WTC11 (cell line): ENCODE results near the gene VTI1B. TPM values are rescaled to one million over a fixed set of nuclear protein-coding genes. Genes with fewer than 3 reads are reported as not detected.

Experiments used
- ATAC-seq: fragments of 200-7000 bp; cut with Tn5 transposase; 2 replicates; pipeline ENCODE4 v1.10.0; 2021; ENCODE audit warnings: mild to moderate bottlenecking, moderate library complexity
- CTCF ChIA-PET: fragments of 300-600 bp; sonication (Branson Sonifier 250); formaldehyde crosslinking; loops from one replicate; lab custom pipeline; 2021; ENCODE audit warnings: antibody characterized with exemption; lab: Charles Lee
- POLR2A ChIA-PET: fragments of 350-600 bp; sonication (Branson Sonifier 250); formaldehyde crosslinking; loops from one replicate; lab custom pipeline; 2021; ENCODE audit warnings: antibody characterized with exemption; lab: Charles Lee
- DNase-seq: peaks from one replicate; pipeline ENCODE4 v3.0.0; 2021; ENCODE audit warnings: low spot score
- H3K27ac Mint-ChIP-seq: 2 replicates; pipeline ENCODE4 v1.8.0; 2021; ENCODE audit warnings: mixed read lengths
- H3K27me3 Mint-ChIP-seq: 2 replicates; pipeline ENCODE4 v1.8.0; 2021; ENCODE audit warnings: low read depth, mild to moderate bottlenecking, moderate library complexity, mixed read lengths
- H3K36me3 Mint-ChIP-seq: 2 replicates; pipeline ENCODE4 v1.8.0; 2021; ENCODE audit warnings: mixed read lengths
- H3K4me1 Mint-ChIP-seq: 2 replicates; pipeline ENCODE4 v1.8.0; 2022; ENCODE audit warnings: mixed read lengths
- H3K4me3 Mint-ChIP-seq: 2 replicates; pipeline ENCODE4 v1.8.0; 2021; ENCODE audit warnings: mild to moderate bottlenecking, moderate library complexity, mixed read lengths
- H3K9me3 Mint-ChIP-seq: 2 replicates; pipeline ENCODE4 v1.8.0; 2021; ENCODE audit warnings: mixed read lengths
- CREB1 ChIP-seq: sonication (generic); formaldehyde crosslinking; IDR thresholded peaks from 2 replicates; pipeline ENCODE4 v1.8.0; 2023; ENCODE audit warnings: mild to moderate bottlenecking, missing genetic modification reagents
- EMX1 ChIP-seq: fragments of 250-450 bp; sonication (Bioruptor Pico); IDR thresholded peaks from 2 replicates; pipeline ENCODE4 v1.8.0; 2021; ENCODE audit warnings: mild to moderate bottlenecking
- FOXJ3 ChIP-seq: sonication (generic); formaldehyde crosslinking; IDR thresholded peaks from 2 replicates; pipeline ENCODE4 v1.9.0; 2021; ENCODE audit warnings: missing genetic modification reagents, mild to moderate bottlenecking, borderline replicate concordance
- FOXP1 ChIP-seq: sonication (generic); formaldehyde crosslinking; IDR thresholded peaks from 2 replicates; pipeline ENCODE4 v1.8.0; 2022; ENCODE audit warnings: missing genetic modification reagents, mild to moderate bottlenecking, moderate library complexity, borderline replicate concordance
- GABPB1 ChIP-seq: sonication (generic); formaldehyde crosslinking; IDR thresholded peaks from 2 replicates; pipeline ENCODE4 v1.8.1; 2023; ENCODE audit warnings: mild to moderate bottlenecking, missing genetic modification reagents
- GTF2I ChIP-seq: fragments of 250-450 bp; sonication (Bioruptor Pico); conservative IDR thresholded peaks from 2 replicates; pipeline ENCODE4 v1.4.0; 2021; ENCODE audit warnings: mild to moderate bottlenecking
- JUN ChIP-seq: sonication (generic); formaldehyde crosslinking; IDR thresholded peaks from 2 replicates; pipeline ENCODE4 v1.8.0; 2023; ENCODE audit warnings: mild to moderate bottlenecking, missing genetic modification reagents
- KAT7 ChIP-seq: sonication (generic); formaldehyde crosslinking; IDR thresholded peaks from 2 replicates; pipeline ENCODE4 v1.8.1; 2023; ENCODE audit warnings: missing genetic modification reagents, mild to moderate bottlenecking, borderline replicate concordance
- NFATC4 ChIP-seq: fragments of 250-450 bp; sonication (Bioruptor Pico); IDR thresholded peaks from 2 replicates; pipeline ENCODE4 v1.9.0; 2021; ENCODE audit warnings: mild to moderate bottlenecking
- NFE2L1 ChIP-seq: sonication (generic); formaldehyde crosslinking; IDR thresholded peaks from 2 replicates; pipeline ENCODE4 v1.8.1; 2023; ENCODE audit warnings: missing genetic modification reagents
- PRRX2 ChIP-seq: fragments of 250-450 bp; sonication (Bioruptor Pico); IDR thresholded peaks from 2 replicates; pipeline ENCODE4 v1.8.0; 2021; ENCODE audit warnings: mild to moderate bottlenecking
- RELA ChIP-seq: sonication (generic); formaldehyde crosslinking; IDR thresholded peaks from 2 replicates; pipeline ENCODE4 v1.8.1; 2022; ENCODE audit warnings: missing genetic modification reagents, mild to moderate bottlenecking, borderline replicate concordance
- TCF7 ChIP-seq: sonication (generic); formaldehyde crosslinking; IDR thresholded peaks from 2 replicates; pipeline ENCODE4 v1.8.0; 2022; ENCODE audit warnings: mild to moderate bottlenecking, low read depth, missing genetic modification reagents, moderate library complexity
- TP53 ChIP-seq: sonication (generic); formaldehyde crosslinking; IDR thresholded peaks from 2 replicates; pipeline ENCODE4 v1.8.1; 2023; ENCODE audit warnings: mild to moderate bottlenecking, missing genetic modification reagents
- ZNF396 ChIP-seq: fragments of 250-450 bp; sonication (Bioruptor Pico); IDR thresholded peaks from 2 replicates; pipeline ENCODE4 v1.8.0; 2021; ENCODE audit warnings: mild to moderate bottlenecking, moderate library complexity, borderline replicate concordance
- total RNA-seq: library from RNA; stranded (reverse); gene quantifications from 3 replicates; pipeline ENCODE4 v1.2.3, GENCODE V29; 2021
- TF ChIP-seq, protein P1 (sequence below): sonication (generic); formaldehyde crosslinking; IDR thresholded peaks from 2 replicates; pipeline ENCODE4 v1.8.0; 2022; ENCODE audit warnings: mild to moderate bottlenecking, missing genetic modification reagents
- TF ChIP-seq, protein P2 (sequence below): fragments of 250-450 bp; sonication (Bioruptor Pico); IDR thresholded peaks from 2 replicates; pipeline ENCODE4 v1.8.0; 2021; ENCODE audit warnings: mild to moderate bottlenecking
- TF ChIP-seq, protein P3 (sequence below): sonication (generic); formaldehyde crosslinking; IDR thresholded peaks from 2 replicates; pipeline ENCODE4 v1.8.1; 2023; ENCODE audit warnings: mild to moderate bottlenecking, moderate library complexity, missing genetic modification reagents
- TF ChIP-seq, protein P4 (sequence below): sonication (generic); formaldehyde crosslinking; IDR thresholded peaks from 2 replicates; pipeline ENCODE4 v1.8.1; 2023; ENCODE audit warnings: mild to moderate bottlenecking, missing genetic modification reagents, moderate library complexity
- TF ChIP-seq, protein P5 (sequence below): fragments of 200-600 bp; IDR thresholded peaks from 2 replicates; pipeline ENCODE4 v1.8.0; 2022; ENCODE audit warnings: antibody characterized with exemption
- TF ChIP-seq, protein P6 (sequence below): sonication (generic); formaldehyde crosslinking; IDR thresholded peaks from 2 replicates; pipeline ENCODE4 v1.8.0; 2023; ENCODE audit warnings: mild to moderate bottlenecking, missing genetic modification reagents

Gene VTI1B
- total RNA-seq, 1 experiment from 2014 or later: 108 TPM

DNA sequence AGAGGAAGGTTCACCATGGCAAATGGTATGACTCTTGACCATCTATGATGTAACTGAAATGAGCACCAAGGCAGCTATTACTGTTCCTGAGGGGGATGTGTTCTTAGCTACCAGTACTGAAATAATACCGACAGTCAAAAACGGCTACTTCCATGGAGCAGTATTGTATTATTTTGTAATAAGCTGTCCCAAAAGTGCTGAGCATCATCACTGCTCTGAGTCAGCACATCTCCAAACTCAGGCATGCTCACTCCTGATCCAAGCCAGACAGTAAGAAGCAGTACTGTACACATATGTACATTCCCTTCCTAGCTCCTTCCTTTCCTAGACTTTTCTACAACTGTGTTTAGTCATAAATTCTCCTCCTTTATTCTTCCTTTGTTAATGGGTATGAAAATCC, 8.6 kb downstream of the VTI1B start (continued):
- TF ChIP-seq, protein P1, sequence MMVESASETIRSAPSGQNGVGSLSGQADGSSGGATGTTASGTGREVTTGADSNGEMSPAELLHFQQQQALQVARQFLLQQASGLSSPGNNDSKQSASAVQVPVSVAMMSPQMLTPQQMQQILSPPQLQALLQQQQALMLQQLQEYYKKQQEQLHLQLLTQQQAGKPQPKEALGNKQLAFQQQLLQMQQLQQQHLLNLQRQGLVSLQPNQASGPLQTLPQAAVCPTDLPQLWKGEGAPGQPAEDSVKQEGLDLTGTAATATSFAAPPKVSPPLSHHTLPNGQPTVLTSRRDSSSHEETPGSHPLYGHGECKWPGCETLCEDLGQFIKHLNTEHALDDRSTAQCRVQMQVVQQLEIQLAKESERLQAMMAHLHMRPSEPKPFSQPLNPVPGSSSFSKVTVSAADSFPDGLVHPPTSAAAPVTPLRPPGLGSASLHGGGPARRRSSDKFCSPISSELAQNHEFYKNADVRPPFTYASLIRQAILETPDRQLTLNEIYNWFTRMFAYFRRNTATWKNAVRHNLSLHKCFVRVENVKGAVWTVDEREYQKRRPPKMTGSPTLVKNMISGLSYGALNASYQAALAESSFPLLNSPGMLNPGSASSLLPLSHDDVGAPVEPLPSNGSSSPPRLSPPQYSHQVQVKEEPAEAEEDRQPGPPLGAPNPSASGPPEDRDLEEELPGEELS: no peak
- TF ChIP-seq, protein P2, sequence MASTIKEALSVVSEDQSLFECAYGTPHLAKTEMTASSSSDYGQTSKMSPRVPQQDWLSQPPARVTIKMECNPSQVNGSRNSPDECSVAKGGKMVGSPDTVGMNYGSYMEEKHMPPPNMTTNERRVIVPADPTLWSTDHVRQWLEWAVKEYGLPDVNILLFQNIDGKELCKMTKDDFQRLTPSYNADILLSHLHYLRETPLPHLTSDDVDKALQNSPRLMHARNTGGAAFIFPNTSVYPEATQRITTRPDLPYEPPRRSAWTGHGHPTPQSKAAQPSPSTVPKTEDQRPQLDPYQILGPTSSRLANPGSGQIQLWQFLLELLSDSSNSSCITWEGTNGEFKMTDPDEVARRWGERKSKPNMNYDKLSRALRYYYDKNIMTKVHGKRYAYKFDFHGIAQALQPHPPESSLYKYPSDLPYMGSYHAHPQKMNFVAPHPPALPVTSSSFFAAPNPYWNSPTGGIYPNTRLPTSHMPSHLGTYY (CRISPR knock-in tag): no peak
- TF ChIP-seq TCF7 (CRISPR knock-in tag): no peak
- TF ChIP-seq GTF2I (CRISPR knock-in tag): no peak
- TF ChIP-seq FOXP1 (CRISPR knock-in tag): no peak
- TF ChIP-seq TP53 (CRISPR knock-in tag): no peak
- no peak for TF ChIP-seq EMX1 (CRISPR knock-in tag)

DNA sequence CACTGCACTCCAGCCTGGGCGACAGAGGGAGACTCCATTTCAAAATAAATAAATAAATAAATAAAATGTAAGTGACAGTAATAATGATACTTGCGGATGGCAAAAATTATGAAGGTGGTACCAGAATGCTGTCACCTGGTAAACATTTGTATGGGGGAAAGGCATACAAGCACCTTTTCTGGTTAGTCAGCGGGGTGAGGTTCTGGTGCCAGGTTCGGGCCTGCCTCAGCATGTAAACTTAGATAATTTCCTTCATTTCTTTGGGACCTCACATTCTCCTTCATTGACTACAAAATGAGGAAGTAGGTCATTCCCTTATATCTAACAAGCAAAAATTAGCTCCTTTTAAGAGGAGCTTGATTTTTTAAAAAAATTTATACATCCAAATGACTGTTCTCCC, 10.8 kb downstream of the VTI1B start:
- Mint-ChIP-seq H3K9me3 (no peaks in the 10 kb centered on the region), H3K27me3 (no peaks in the 10 kb centered on the region), H3K27ac (no peak overlapping the region), H3K4me3 (no peak overlapping the region), H3K4me1 (peaks cover 6% of the 10 kb centered on the region), H3K36me3 (peaks cover 7% of the 10 kb centered on the region)
- TF ChIP-seq JUN (CRISPR knock-in tag): no peak
- TF ChIP-seq, protein P3, sequence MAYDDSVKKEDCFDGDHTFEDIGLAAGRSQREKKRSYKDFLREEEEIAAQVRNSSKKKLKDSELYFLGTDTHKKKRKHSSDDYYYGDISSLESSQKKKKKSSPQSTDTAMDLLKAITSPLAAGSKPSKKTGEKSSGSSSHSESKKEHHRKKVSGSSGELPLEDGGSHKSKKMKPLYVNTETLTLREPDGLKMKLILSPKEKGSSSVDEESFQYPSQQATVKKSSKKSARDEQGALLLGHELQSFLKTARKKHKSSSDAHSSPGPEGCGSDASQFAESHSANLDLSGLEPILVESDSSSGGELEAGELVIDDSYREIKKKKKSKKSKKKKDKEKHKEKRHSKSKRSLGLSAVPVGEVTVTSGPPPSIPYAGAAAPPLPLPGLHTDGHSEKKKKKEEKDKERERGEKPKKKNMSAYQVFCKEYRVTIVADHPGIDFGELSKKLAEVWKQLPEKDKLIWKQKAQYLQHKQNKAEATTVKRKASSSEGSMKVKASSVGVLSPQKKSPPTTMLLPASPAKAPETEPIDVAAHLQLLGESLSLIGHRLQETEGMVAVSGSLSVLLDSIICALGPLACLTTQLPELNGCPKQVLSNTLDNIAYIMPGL (CRISPR knock-in tag): no peak
- CTCF ChIA-PET: interaction anchor here (1.0 to 4.0 kb wide), 4 partner anchors 41 to 243 kb away, joined by 4 to 49 read pairs (median 6); partner anchors contain the start of genes ARG2 and PIGH
- DNase-seq (no peak), ATAC-seq (no peak)
- POLR2A ChIA-PET: no interaction called here

DNA sequence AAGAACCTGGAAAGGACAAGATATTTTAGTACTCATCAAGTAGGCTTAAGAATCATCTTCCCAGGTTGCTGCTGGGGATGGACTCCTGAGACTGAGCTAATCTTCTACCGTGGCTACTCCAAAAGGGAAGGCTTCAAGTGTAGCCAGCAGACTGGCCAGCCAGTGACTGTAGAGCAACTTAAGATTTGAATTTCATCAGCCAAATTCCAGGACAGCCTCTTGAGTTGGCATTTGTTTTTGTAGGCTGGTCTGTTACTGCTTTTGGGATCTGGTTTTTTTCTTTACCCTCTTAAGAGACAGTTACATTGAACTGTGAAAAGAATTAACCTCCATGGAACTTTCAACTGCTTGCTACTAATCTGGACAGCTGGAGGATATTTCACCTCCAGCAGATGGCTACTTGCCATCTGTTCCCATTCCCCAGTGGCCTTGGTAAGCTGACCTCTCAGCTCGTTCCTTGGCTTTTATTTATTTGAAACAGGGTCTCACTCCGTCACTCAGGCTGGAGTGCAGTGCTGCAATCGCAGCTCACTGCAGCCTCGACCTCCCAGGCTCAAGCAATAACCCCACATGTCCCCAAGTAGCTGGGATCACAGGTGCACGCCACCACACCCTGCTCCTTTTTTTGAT, 20.7 kb downstream of the VTI1B start:
- no peaks in the 10 kb centered on the region for H3K27me3 Mint-ChIP-seq
- H3K4me3 Mint-ChIP-seq: no peak overlapping the region
- H3K36me3 Mint-ChIP-seq: peaks cover 65% of the 10 kb centered on the region
- DNase-seq (no peak), ATAC-seq (no peak)
- ChIA-PET POLR2A (interaction anchor here (1.1 kb wide), 1 partner anchor 33 kb away, joined by 3 read pairs; no protein-coding TSS in a partner anchor), CTCF (interaction anchor here (0.9 kb wide), 1 partner anchor 50 kb away, joined by 4 read pairs; no protein-coding TSS in a partner anchor)
- no peaks in the 10 kb centered on the region for H3K9me3 Mint-ChIP-seq
- H3K4me1 Mint-ChIP-seq: no peaks in the 10 kb centered on the region
- H3K27ac Mint-ChIP-seq: no peak overlapping the region
- TF ChIP-seq NFATC4 (CRISPR knock-in tag): no peak
- no peak for TF ChIP-seq KAT7 (CRISPR knock-in tag)
- TF ChIP-seq PRRX2 (CRISPR knock-in tag): no peak
- TF ChIP-seq, protein P4, sequence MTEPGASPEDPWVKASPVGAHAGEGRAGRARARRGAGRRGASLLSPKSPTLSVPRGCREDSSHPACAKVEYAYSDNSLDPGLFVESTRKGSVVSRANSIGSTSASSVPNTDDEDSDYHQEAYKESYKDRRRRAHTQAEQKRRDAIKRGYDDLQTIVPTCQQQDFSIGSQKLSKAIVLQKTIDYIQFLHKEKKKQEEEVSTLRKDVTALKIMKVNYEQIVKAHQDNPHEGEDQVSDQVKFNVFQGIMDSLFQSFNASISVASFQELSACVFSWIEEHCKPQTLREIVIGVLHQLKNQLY: no peak
- no peak for TF ChIP-seq ZNF396 (CRISPR knock-in tag)
- no peak for TF ChIP-seq CREB1 (CRISPR knock-in tag)
- TF ChIP-seq RELA (CRISPR knock-in tag): no peak
- TF ChIP-seq FOXJ3 (CRISPR knock-in tag): no peak
- TF ChIP-seq NFE2L1 (CRISPR knock-in tag): no peak
- TF ChIP-seq, protein P1: no peak
- TF ChIP-seq, protein P5, sequence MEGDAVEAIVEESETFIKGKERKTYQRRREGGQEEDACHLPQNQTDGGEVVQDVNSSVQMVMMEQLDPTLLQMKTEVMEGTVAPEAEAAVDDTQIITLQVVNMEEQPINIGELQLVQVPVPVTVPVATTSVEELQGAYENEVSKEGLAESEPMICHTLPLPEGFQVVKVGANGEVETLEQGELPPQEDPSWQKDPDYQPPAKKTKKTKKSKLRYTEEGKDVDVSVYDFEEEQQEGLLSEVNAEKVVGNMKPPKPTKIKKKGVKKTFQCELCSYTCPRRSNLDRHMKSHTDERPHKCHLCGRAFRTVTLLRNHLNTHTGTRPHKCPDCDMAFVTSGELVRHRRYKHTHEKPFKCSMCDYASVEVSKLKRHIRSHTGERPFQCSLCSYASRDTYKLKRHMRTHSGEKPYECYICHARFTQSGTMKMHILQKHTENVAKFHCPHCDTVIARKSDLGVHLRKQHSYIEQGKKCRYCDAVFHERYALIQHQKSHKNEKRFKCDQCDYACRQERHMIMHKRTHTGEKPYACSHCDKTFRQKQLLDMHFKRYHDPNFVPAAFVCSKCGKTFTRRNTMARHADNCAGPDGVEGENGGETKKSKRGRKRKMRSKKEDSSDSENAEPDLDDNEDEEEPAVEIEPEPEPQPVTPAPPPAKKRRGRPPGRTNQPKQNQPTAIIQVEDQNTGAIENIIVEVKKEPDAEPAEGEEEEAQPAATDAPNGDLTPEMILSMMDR: no peak
- no peak for TF ChIP-seq FOXP1 (CRISPR knock-in tag)
- TF ChIP-seq, protein P6, sequence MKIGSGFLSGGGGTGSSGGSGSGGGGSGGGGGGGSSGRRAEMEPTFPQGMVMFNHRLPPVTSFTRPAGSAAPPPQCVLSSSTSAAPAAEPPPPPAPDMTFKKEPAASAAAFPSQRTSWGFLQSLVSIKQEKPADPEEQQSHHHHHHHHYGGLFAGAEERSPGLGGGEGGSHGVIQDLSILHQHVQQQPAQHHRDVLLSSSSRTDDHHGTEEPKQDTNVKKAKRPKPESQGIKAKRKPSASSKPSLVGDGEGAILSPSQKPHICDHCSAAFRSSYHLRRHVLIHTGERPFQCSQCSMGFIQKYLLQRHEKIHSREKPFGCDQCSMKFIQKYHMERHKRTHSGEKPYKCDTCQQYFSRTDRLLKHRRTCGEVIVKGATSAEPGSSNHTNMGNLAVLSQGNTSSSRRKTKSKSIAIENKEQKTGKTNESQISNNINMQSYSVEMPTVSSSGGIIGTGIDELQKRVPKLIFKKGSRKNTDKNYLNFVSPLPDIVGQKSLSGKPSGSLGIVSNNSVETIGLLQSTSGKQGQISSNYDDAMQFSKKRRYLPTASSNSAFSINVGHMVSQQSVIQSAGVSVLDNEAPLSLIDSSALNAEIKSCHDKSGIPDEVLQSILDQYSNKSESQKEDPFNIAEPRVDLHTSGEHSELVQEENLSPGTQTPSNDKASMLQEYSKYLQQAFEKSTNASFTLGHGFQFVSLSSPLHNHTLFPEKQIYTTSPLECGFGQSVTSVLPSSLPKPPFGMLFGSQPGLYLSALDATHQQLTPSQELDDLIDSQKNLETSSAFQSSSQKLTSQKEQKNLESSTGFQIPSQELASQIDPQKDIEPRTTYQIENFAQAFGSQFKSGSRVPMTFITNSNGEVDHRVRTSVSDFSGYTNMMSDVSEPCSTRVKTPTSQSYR: no peak
- no peak for TF ChIP-seq GABPB1 (CRISPR knock-in tag)
